WTC11 (cell line): ENCODE data around the gene POU2F1. TPM values are rescaled to one million over a fixed set of nuclear protein-coding genes. Genes with fewer than 3 reads are reported as not detected.

Experiments
- ATAC-seq: fragments of 200-7000 bp; cut with Tn5 transposase; 2 replicates; pipeline ENCODE4 v1.10.0; 2021; ENCODE audit warnings: mild to moderate bottlenecking, moderate library complexity
- CTCF ChIA-PET: fragments of 300-600 bp; sonication (Branson Sonifier 250); formaldehyde crosslinking; loops from one replicate; lab custom pipeline; 2021; ENCODE audit warnings: antibody characterized with exemption; lab: Charles Lee
- POLR2A ChIA-PET: fragments of 350-600 bp; sonication (Branson Sonifier 250); formaldehyde crosslinking; loops from one replicate; lab custom pipeline; 2021; ENCODE audit warnings: antibody characterized with exemption; lab: Charles Lee
- DNase-seq: peaks from one replicate; pipeline ENCODE4 v3.0.0; 2021; ENCODE audit warnings: low spot score
- H3K27ac Mint-ChIP-seq: 2 replicates; pipeline ENCODE4 v1.8.0; 2021; ENCODE audit warnings: mixed read lengths
- H3K27me3 Mint-ChIP-seq: 2 replicates; pipeline ENCODE4 v1.8.0; 2021; ENCODE audit warnings: low read depth, mild to moderate bottlenecking, moderate library complexity, mixed read lengths
- H3K36me3 Mint-ChIP-seq: 2 replicates; pipeline ENCODE4 v1.8.0; 2021; ENCODE audit warnings: mixed read lengths
- H3K4me1 Mint-ChIP-seq: 2 replicates; pipeline ENCODE4 v1.8.0; 2022; ENCODE audit warnings: mixed read lengths
- H3K4me3 Mint-ChIP-seq: 2 replicates; pipeline ENCODE4 v1.8.0; 2021; ENCODE audit warnings: mild to moderate bottlenecking, moderate library complexity, mixed read lengths
- H3K9me3 Mint-ChIP-seq: 2 replicates; pipeline ENCODE4 v1.8.0; 2021; ENCODE audit warnings: mixed read lengths
- ATF1 ChIP-seq: sonication (generic); formaldehyde crosslinking; IDR thresholded peaks from 2 replicates; pipeline ENCODE4 v1.8.1; 2023; ENCODE audit warnings: mild to moderate bottlenecking, moderate library complexity, missing genetic modification reagents
- ATF6 ChIP-seq: sonication (generic); formaldehyde crosslinking; IDR thresholded peaks from 2 replicates; pipeline ENCODE4 v1.8.1; 2023; ENCODE audit warnings: mild to moderate bottlenecking, missing genetic modification reagents
- CBFB ChIP-seq: sonication (generic); formaldehyde crosslinking; IDR thresholded peaks from 2 replicates; pipeline ENCODE4 v1.8.1; 2022; ENCODE audit warnings: mild to moderate bottlenecking, low read depth, missing genetic modification reagents
- CDX4 ChIP-seq: fragments of 250-450 bp; sonication (Bioruptor Pico); IDR thresholded peaks from 2 replicates; pipeline ENCODE4 v1.9.0; 2021; ENCODE audit warnings: moderate library complexity, mild to moderate bottlenecking, inconsistent platforms, borderline replicate concordance
- CREM ChIP-seq: sonication (generic); formaldehyde crosslinking; IDR thresholded peaks from 2 replicates; pipeline ENCODE4 v1.8.1; 2022; ENCODE audit warnings: mild to moderate bottlenecking, missing genetic modification reagents, moderate library complexity
- ERG ChIP-seq: fragments of 250-450 bp; sonication (Bioruptor Pico); IDR thresholded peaks from 2 replicates; pipeline ENCODE4 v1.8.0; 2021; ENCODE audit warnings: mild to moderate bottlenecking
- FOXP4 ChIP-seq: sonication (generic); formaldehyde crosslinking; IDR thresholded peaks from 2 replicates; pipeline ENCODE4 v1.8.0; 2022; ENCODE audit warnings: mild to moderate bottlenecking, missing genetic modification reagents
- NFYB ChIP-seq: sonication (generic); formaldehyde crosslinking; conservative IDR thresholded peaks from 2 replicates; pipeline ENCODE4 v1.8.0; 2022; ENCODE audit warnings: low read depth, missing genetic modification reagents
- SMAD4 ChIP-seq: sonication (generic); formaldehyde crosslinking; IDR thresholded peaks from 2 replicates; pipeline ENCODE4 v1.8.0; 2022; ENCODE audit warnings: mild to moderate bottlenecking, missing genetic modification reagents
- STAT6 ChIP-seq: sonication (generic); formaldehyde crosslinking; conservative IDR thresholded peaks from 2 replicates; pipeline ENCODE4 v1.8.1; 2023; ENCODE audit warnings: mild to moderate bottlenecking, low read depth, missing genetic modification reagents, moderate library complexity
- TP53 ChIP-seq: sonication (generic); formaldehyde crosslinking; IDR thresholded peaks from 2 replicates; pipeline ENCODE4 v1.8.1; 2023; ENCODE audit warnings: mild to moderate bottlenecking, missing genetic modification reagents
- ZMAT4 ChIP-seq: fragments of 250-450 bp; sonication (Bioruptor Pico); IDR thresholded peaks from 2 replicates; pipeline ENCODE4 v1.9.0; 2021; ENCODE audit warnings: mild to moderate bottlenecking
- ZNF281 ChIP-seq: sonication (generic); formaldehyde crosslinking; IDR thresholded peaks from 2 replicates; pipeline ENCODE4 v1.8.0; 2023; ENCODE audit warnings: mild to moderate bottlenecking, missing genetic modification reagents
- ZNF317 ChIP-seq: sonication (generic); formaldehyde crosslinking; IDR thresholded peaks from 2 replicates; pipeline ENCODE4 v1.8.1; 2023; ENCODE audit warnings: low read depth, mild to moderate bottlenecking, moderate library complexity, missing genetic modification reagents, borderline replicate concordance
- ZNF425 ChIP-seq: fragments of 250-450 bp; sonication (Bioruptor Pico); conservative IDR thresholded peaks from 2 replicates; pipeline ENCODE4 v1.9.0; 2021; ENCODE audit warnings: mild to moderate bottlenecking
- total RNA-seq: library from RNA; stranded (reverse); gene quantifications from 3 replicates; pipeline ENCODE4 v1.2.3, GENCODE V29; 2021

Gene POU2F1
- total RNA-seq, 1 experiment from 2014 or later: 51.3 TPM

GRCh38 chr1:167291539-167292185 lies 71.0 kb downstream of the POU2F1 start:
- Mint-ChIP-seq H3K27ac (peak overlapping the region; percentile 84; the same call in 1 of the 2 replicates), H3K9me3 (peaks cover 12% of the 10 kb centered on the region), H3K27me3 (no peaks in the 10 kb centered on the region), H3K4me3 (no peak overlapping the region), H3K4me1 (peaks cover 39% of the 10 kb centered on the region), H3K36me3 (no peaks in the 10 kb centered on the region; the same call in 1 of the 2 replicates)
- ChIA-PET POLR2A (no interaction called here), CTCF (interaction anchor here (0.6 kb wide), 1 partner anchor 1613 kb away, joined by 4 read pairs; no protein-coding TSS in a partner anchor)
- no peak for DNase-seq
- TF ChIP-seq CBFB (no peak), CDX4 (no peak), NFYB (CRISPR knock-in tag) (no peak), CREM (CRISPR knock-in tag) (no peak), ZNF317 (CRISPR knock-in tag) (no peak), TP53 (CRISPR knock-in tag) (no peak), SMAD4 (no peak), ZNF425 (CRISPR knock-in tag) (no peak), ATF6 (CRISPR knock-in tag) (no peak), ZNF281 (CRISPR knock-in tag) (no peak), ZMAT4 (no peak)
- ATAC-seq: no peak

- ChIA-PET POLR2A (interaction anchor here (0.5 to 0.7 kb wide), 2 partner anchors 22 to 66 kb away, joined by 3 to 4 read pairs; no protein-coding TSS in a partner anchor), CTCF (no interaction called here)
- DNase-seq: no peak
- Mint-ChIP-seq H3K9me3 (peaks cover 12% of the 10 kb centered on the region), H3K27me3 (no peaks in the 10 kb centered on the region), H3K27ac (no peak overlapping the region), H3K4me3 (no peak overlapping the region), H3K36me3 (no peaks in the 10 kb centered on the region; the same call in 1 of the 2 replicates), H3K4me1 (peaks cover 36% of the 10 kb centered on the region)
- ATAC-seq: no peak
- no peak for TF ChIP-seq ZNF425 (CRISPR knock-in tag)
- TF ChIP-seq CDX4: no peak
- TF ChIP-seq FOXP4 (CRISPR knock-in tag): no peak
- TF ChIP-seq ATF1: no peak
- TF ChIP-seq STAT6: no peak
- no peak for TF ChIP-seq ERG (CRISPR knock-in tag)
These were observed 71.5 kb downstream of the POU2F1 start for GRCh38 chr1:167292216-167292615.
